HCT116 (cell line): ENCODE measurements around the gene SPPL2B. TPM values are rescaled to one million over a fixed set of nuclear protein-coding genes. Genes with fewer than 3 reads are reported as not detected.

Experiments
- ATAC-seq: fragments of 200-7000 bp; cut with Tn5 transposase; 2 replicates; pipeline ENCODE4 v1.9.1; 2020; ENCODE audit warnings: mild to moderate bottlenecking, moderate library complexity
- BruUV-seq: library from RNA; stranded (reverse); fragments of 400-500 nt; replicated peaks from 2 replicates; lab custom pipeline; 2021; lab: Mats Ljungman, UMichigan
- CTCF ChIA-PET: fragments of 300-600 bp; sonication (Branson Sonifier 250); formaldehyde crosslinking; loops from one replicate; lab custom pipeline; 2021; ENCODE audit warnings: antibody characterized with exemption; lab: Charles Lee
- POLR2A ChIA-PET: fragments of 300-600, 350-600 bp; sonication (Branson Sonifier 250); formaldehyde crosslinking; loops from one replicate; lab custom pipeline; 2021; ENCODE audit warnings: antibody characterized with exemption; lab: Charles Lee
- RAD21 ChIA-PET, 2 experiments: fragments of 300-600 bp; sonication (Branson Sonifier 250); formaldehyde crosslinking; loops; one replicate each; lab custom pipeline; 2023; ENCODE audit warnings: low total read pairs in 2 of 2; ENCODE audit not compliant: uncharacterized antibody in 2 of 2, unreplicated experiment in 2 of 2, low non-redundant PET in 1 of 2; lab: Charles Lee
- DNase-seq: peaks from one replicate; pipeline ENCODE4 v3.0.0-alpha.2; 2010; ENCODE audit warnings: low read depth, low spot score
- H2AFZ ChIP-seq: fragments of 200-600 bp; shearing (Covaris generic), sonication (generic); 2 replicates; pipeline ENCODE4 v1.6.1; 2017; ENCODE audit warnings: low read depth, mixed run types, mixed read lengths, antibody characterized with exemption, low read length; ENCODE audit not compliant: poor library complexity, severe bottlenecking
- H3K27ac ChIP-seq: 2 replicates; pipeline ENCODE4 v1.5.1; 2012; ENCODE audit warnings: low read depth, low read length
- H3K27me3 ChIP-seq: fragments of 200-600 bp; sonication (generic); 2 replicates; pipeline ENCODE4 v1.6.1; 2016; ENCODE audit warnings: mixed run types, low read length, mixed read lengths; ENCODE audit not compliant: insufficient read depth
- H3K36me3 ChIP-seq, 2 experiments: fragments of 200-500 bp in 1 of 2; fragments of 200-600 bp in 1 of 2; sonication (Bioruptor generic) in 1 of 2; sonication (generic) in 1 of 2; 2 replicates each; pipeline versions ENCODE4 v1.5.1 to v1.6.1; 2014 to 2016; ENCODE audit warnings: low read length in 2 of 2, inconsistent platforms in 1 of 2, mixed read lengths in 1 of 2, mixed run types in 1 of 2; ENCODE audit not compliant: insufficient read depth in 2 of 2, control insufficient read depth in 1 of 2
- H3K4me1 ChIP-seq, 2 experiments: fragments of 200-600 bp in 1 of 2; sonication (generic) in 1 of 2; 2 replicates each; pipeline versions ENCODE4 v1.5.1 to v1.6.1; 2012 to 2017; ENCODE audit warnings: low read length in 2 of 2, inconsistent platforms in 1 of 2, mild to moderate bottlenecking in 1 of 2, mixed read lengths in 1 of 2, mixed run types in 1 of 2, moderate library complexity in 1 of 2; ENCODE audit not compliant: insufficient read depth in 2 of 2, control insufficient read depth in 1 of 2
- H3K4me2 ChIP-seq: fragments of 200-600 bp; sonication (generic); 2 replicates; pipeline ENCODE4 v1.6.1; 2017; ENCODE audit warnings: mixed run types, low read length, mixed read lengths
- H3K4me3 ChIP-seq, 2 experiments: fragments of 200-600 bp in 1 of 2; sonication (generic) in 1 of 2; replicated peaks in 1 of 2; 2 replicates each; pipeline ENCODE4 v1.5.1; 2011 to 2016; ENCODE audit warnings: low read length in 2 of 2, control low read depth in 1 of 2, low read depth in 1 of 2, mild to moderate bottlenecking in 1 of 2, mixed read lengths in 1 of 2, mixed run types in 1 of 2
- H3K79me2 ChIP-seq: fragments of 200-600 bp; sonication (generic); 2 replicates; pipeline ENCODE4 v1.6.1; 2017; ENCODE audit warnings: mild to moderate bottlenecking, mixed run types, low read length, moderate library complexity, mixed read lengths; ENCODE audit not compliant: insufficient read depth
- H3K9ac ChIP-seq: fragments of 200-600 bp; sonication (generic); 2 replicates; pipeline ENCODE4 v1.6.1; 2016; ENCODE audit warnings: low read length, mixed read lengths
- H3K9me2 ChIP-seq: fragments of 200-600 bp; sonication (generic), shearing (Covaris generic); 2 replicates; pipeline ENCODE4 v1.6.1; 2017; ENCODE audit warnings: mixed run types, mild to moderate bottlenecking, moderate library complexity; ENCODE audit not compliant: insufficient read depth
- H3K9me3 ChIP-seq, 2 experiments: fragments of 200-500 bp in 1 of 2; fragments of 200-600 bp in 1 of 2; sonication (Bioruptor generic) in 1 of 2; sonication (generic) in 1 of 2; 2 replicates each; pipeline ENCODE4 v1.6.1; 2014 to 2017; ENCODE audit warnings: low read length in 2 of 2, mixed read lengths in 2 of 2, inconsistent platforms in 1 of 2, low read depth in 1 of 2, mild to moderate bottlenecking in 1 of 2, mixed run types in 1 of 2, moderate library complexity in 1 of 2; ENCODE audit not compliant: control insufficient read depth in 1 of 2, insufficient read depth in 1 of 2
- H4K20me1 ChIP-seq: fragments of 200-600 bp; sonication (generic), shearing (Covaris generic); 2 replicates; pipeline ENCODE4 v1.6.1; 2017; ENCODE audit warnings: mixed run types, mild to moderate bottlenecking, moderate library complexity; ENCODE audit not compliant: insufficient read depth
- ATF3 ChIP-seq: IDR thresholded peaks from 2 replicates; pipeline ENCODE4 v1.6.1; 2012
- CTCF ChIP-seq, 3 experiments: fragments of 200-600 bp in 1 of 3; sonication (generic) in 1 of 3; IDR thresholded peaks in 2 of 3; conservative IDR thresholded peaks in 1 of 3; 2 replicates each; pipeline ENCODE4 v1.5.1; 2012 to 2017; ENCODE audit warnings: low read depth in 2 of 3, low read length in 2 of 3, antibody characterized with exemption in 1 of 3, borderline replicate concordance in 1 of 3, control low read depth in 1 of 3, mild to moderate bottlenecking in 1 of 3, mixed read lengths in 1 of 3, mixed run types in 1 of 3, moderate library complexity in 1 of 3; ENCODE audit not compliant: insufficient read depth in 1 of 3
- EZH2 ChIP-seq: fragments of 200-600 bp; sonication (generic); IDR thresholded peaks from 2 replicates; pipeline ENCODE4 v1.6.1; 2017; ENCODE audit warnings: antibody characterized with exemption, mixed run types
- EZH2phosphoT487 ChIP-seq: fragments of 200-600 bp; IDR thresholded peaks from 2 replicates; pipeline ENCODE4 v1.6.1; 2018; ENCODE audit warnings: antibody characterized with exemption, borderline replicate concordance
- JUND ChIP-seq: IDR thresholded peaks from 2 replicates; pipeline ENCODE4 v1.6.1; 2012
- MAX ChIP-seq: IDR thresholded peaks from 2 replicates; pipeline ENCODE4 v1.6.1; 2012
- POLR2A ChIP-seq: IDR thresholded peaks from 2 replicates; pipeline ENCODE4 v1.7.0; 2011; ENCODE audit warnings: borderline replicate concordance; ENCODE audit not compliant: insufficient read depth, insufficient read length; ENCODE audit errors: extremely low read depth
- RAD21 ChIP-seq: IDR thresholded peaks from 2 replicates; pipeline ENCODE4 v1.6.1; 2012; ENCODE audit warnings: low read depth, mild to moderate bottlenecking
- REST ChIP-seq: IDR thresholded peaks from 2 replicates; pipeline ENCODE4 v1.6.1; 2012; ENCODE audit warnings: low read depth
- SP1 ChIP-seq: IDR thresholded peaks from 2 replicates; pipeline ENCODE4 v1.6.1; 2012; ENCODE audit warnings: low read depth
- TCF7L2 ChIP-seq: IDR thresholded peaks from 2 replicates; pipeline ENCODE4 v1.7.0; 2011; ENCODE audit warnings: borderline replicate concordance, inconsistent platforms; ENCODE audit not compliant: insufficient read depth, insufficient read length; ENCODE audit errors: extremely low read depth
- ZBTB33 ChIP-seq: IDR thresholded peaks from 2 replicates; pipeline ENCODE4 v1.6.1; 2011; ENCODE audit warnings: mild to moderate bottlenecking, low read length, moderate library complexity; ENCODE audit not compliant: insufficient replicate concordance; ENCODE audit errors: extremely low read depth
- ZFX ChIP-seq: fragments of 450-650 bp; IDR thresholded peaks from 2 replicates; pipeline ENCODE4 v1.6.1; 2017
- ZNF274 ChIP-seq: fragments of 200-500 bp; sonication (Bioruptor generic); IDR thresholded peaks from 2 replicates; pipeline ENCODE4 v1.6.1; 2014; ENCODE audit warnings: mild to moderate bottlenecking, low read depth, low read length, inconsistent platforms
- intact Hi-C: fragments of 100-400 bp; cut with micrococcal nuclease; formaldehyde crosslinking; loops from 2 replicates; pipeline ENCODE4 v1.10.0; 2022
- total RNA-seq: library from RNA; stranded (reverse); gene quantifications from one replicate; pipeline ENCODE4 v1.2.1, GENCODE V29; 2021; ENCODE audit not compliant: unreplicated experiment

SPPL2B gene
- total RNA-seq, 1 experiment from 2014 or later: 83.1 TPM

GRCh38 chr19:2315121-2315817 lies 13.2 kb upstream of the SPPL2B start:
- ChIA-PET CTCF (no interaction called here), POLR2A (no interaction called here), RAD21 (interaction anchor here in 1 of 2 experiments (0.6 kb wide), 1 partner anchor 79 kb away, joined by 3 read pairs; the partner anchor contains the start of gene PLEKHJ1)
- DNase-seq (no peak), ATAC-seq (no peak)
- no peaks in the 10 kb centered on the region for H3K27me3 ChIP-seq
- no peaks in the 10 kb centered on the region; a peak in 1 of 4 replicates for H3K9me3 ChIP-seq
- no peak overlapping the region for H2AFZ ChIP-seq
- H3K27ac ChIP-seq: no peak overlapping the region
- H3K9me2 ChIP-seq: no peaks in the 10 kb centered on the region
- no peaks in the 10 kb centered on the region for H3K36me3 ChIP-seq
- TF ChIP-seq EZH2: no peak
- no peak for TF ChIP-seq ZNF274
- TF ChIP-seq POLR2A: no peak
- no peak for TF ChIP-seq TCF7L2
- no peak for TF ChIP-seq ZFX
- no peak for TF ChIP-seq EZH2phosphoT487
- TF ChIP-seq ZBTB33: no peak
- no peak for TF ChIP-seq MAX
- no peak for TF ChIP-seq RAD21
- no peak for TF ChIP-seq SP1
- TF ChIP-seq REST: no peak
- no peak for TF ChIP-seq ATF3
- no peak for TF ChIP-seq CTCF (IDR thresholded peaks at IDR 0.05 in 2 of 3, conservative IDR thresholded peaks at IDR 0.05 in 1 of 3; ENCODE audit: borderline replicate concordance in 1 of 3, insufficient read depth in 1 of 3, low read depth in 2 of 3, low read length in 2 of 3)
- TF ChIP-seq JUND: no peak
- H4K20me1 ChIP-seq: no peaks in the 10 kb centered on the region
- H3K9ac ChIP-seq: no peak overlapping the region
- no peak overlapping the region for H3K4me2 ChIP-seq
- no peaks in the 10 kb centered on the region for H3K79me2 ChIP-seq
- H3K4me1 ChIP-seq: no peaks in the 10 kb centered on the region
- H3K4me3 ChIP-seq: no peak overlapping the region
- no TSS peak for BruUV-seq
- intact Hi-C loops: no loop called here
